ENCODE data around the gene RAPH1.

DNA sequence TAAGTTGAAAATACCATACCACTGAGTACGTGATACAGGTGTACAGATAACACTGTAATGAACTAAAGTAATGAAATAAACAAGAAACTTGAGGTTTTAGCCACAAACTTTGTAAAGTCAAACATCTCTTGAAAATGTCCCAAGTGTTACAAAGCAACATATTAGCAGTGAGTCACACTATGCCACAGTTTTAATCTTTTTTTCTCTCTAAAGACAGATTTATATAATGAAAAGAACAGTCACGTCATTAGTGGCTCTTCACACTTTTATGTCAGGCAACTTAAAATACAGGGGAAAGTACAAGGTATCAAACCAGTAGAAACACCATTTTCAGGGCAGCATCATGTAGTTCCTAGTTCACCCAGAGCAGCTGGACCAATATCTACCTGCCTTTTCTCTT, 42.1 kb downstream of the RAPH1 start:
- TF ChIP-seq CTCF (conservative IDR thresholded peaks at IDR 0.05; ENCODE audit: low read depth, low read length) (no peak), EZH2 (IDR thresholded peaks at IDR 0.05; ENCODE audit: borderline replicate concordance, low read depth, low read length, poor library complexity, severe bottlenecking) (no peak)
